Measurements from ENCODE around the gene MCF2. TPM values are rescaled to one million over a fixed set of nuclear protein-coding genes. Genes with fewer than 3 reads are reported as not detected.
"Not testable (repeated sequence)": the region's sequence is repeated elsewhere in the genome, so short reads cannot be mapped to it uniquely, and the experiment has no call there.

Gene MCF2
- polyA plus RNA-seq, 2 donors = 0.06 to 0.10 TPM

DNA sequence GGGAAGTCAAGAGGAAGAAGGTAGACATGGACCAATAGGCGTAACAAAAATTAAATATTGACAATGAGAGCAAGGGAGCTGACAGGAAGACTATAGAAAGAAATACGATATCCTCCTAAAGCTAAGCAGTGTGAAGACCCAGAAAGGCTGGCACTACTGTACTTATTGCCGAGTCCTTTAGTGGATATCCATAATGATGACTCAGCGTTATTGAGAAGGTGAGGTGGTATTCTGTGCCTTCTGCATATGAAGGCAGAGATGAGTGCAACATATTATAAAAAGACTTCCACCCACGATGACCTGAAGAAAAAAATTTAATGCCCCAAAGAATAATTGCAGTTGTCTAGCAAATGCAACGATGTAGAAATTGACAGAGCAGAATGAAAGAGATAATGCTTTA, 13.0 kb upstream of the MCF2 start:
- Histone ChIP-seq H3K36me3 (ENCODE audit: control insufficient read depth in 2 of 2, insufficient read depth in 2 of 2, low read length in 1 of 2) (no peaks in the 10 kb centered on the region), H3K4me1 (ENCODE audit: control insufficient read depth in 2 of 2, insufficient read depth in 2 of 2, low read length in 1 of 2) (peaks cover 0 to 3% of the 10 kb centered on the region in 2 donors), H3K4me3 (ENCODE audit: low read depth in 1 of 2, low read length in 2 of 2) (no peak overlapping the region), H3K27ac (ENCODE audit: low read depth in 2 of 2, low read length in 1 of 2) (no peak overlapping the region), H3K9me3 (ENCODE audit: control insufficient read depth in 2 of 2, insufficient read depth in 1 of 2, low read depth in 1 of 2, low read length in 1 of 2) (no peaks in the 10 kb centered on the region), H3K27me3 (ENCODE audit: control insufficient read depth in 1 of 2, insufficient read depth in 2 of 2, low read length in 2 of 2) (no peaks in the 10 kb centered on the region)
- WGBS, 2 donors = 87 to 90% methylated on average over 6 of the region's 6 CpGs

- Histone ChIP-seq H3K4me1 (ENCODE audit: control insufficient read depth in 2 of 2, insufficient read depth in 2 of 2, low read length in 1 of 2) (peaks cover 0 to 3% of the 10 kb centered on the region in 2 donors), H3K36me3 (ENCODE audit: control insufficient read depth in 2 of 2, insufficient read depth in 2 of 2, low read length in 1 of 2) (no peaks in the 10 kb centered on the region), H3K4me3 (ENCODE audit: low read depth in 1 of 2, low read length in 2 of 2) (no peak overlapping the region), H3K9me3 (ENCODE audit: control insufficient read depth in 2 of 2, insufficient read depth in 1 of 2, low read depth in 1 of 2, low read length in 1 of 2) (no peaks in the 10 kb centered on the region), H3K27ac (ENCODE audit: low read depth in 2 of 2, low read length in 1 of 2) (no peak overlapping the region), H3K27me3 (ENCODE audit: control insufficient read depth in 1 of 2, insufficient read depth in 2 of 2, low read length in 2 of 2) (no peaks in the 10 kb centered on the region)
- 42 to 56% methylated on average over 5 of the region's 5 CpGs for WGBS, 2 donors
These were observed 12.2 kb upstream of the MCF2 start for GRCh38 chrX:139720136-139720535.

- Histone ChIP-seq H3K27ac (ENCODE audit: low read depth in 2 of 2, low read length in 1 of 2) (no peak overlapping the region), H3K36me3 (ENCODE audit: control insufficient read depth in 2 of 2, insufficient read depth in 2 of 2, low read length in 1 of 2) (no peaks in the 10 kb centered on the region), H3K4me1 (ENCODE audit: control insufficient read depth in 2 of 2, insufficient read depth in 2 of 2, low read length in 1 of 2) (no peaks in the 10 kb centered on the region), H3K4me3 (ENCODE audit: low read depth in 1 of 2, low read length in 2 of 2) (no peak overlapping the region), H3K27me3 (ENCODE audit: control insufficient read depth in 1 of 2, insufficient read depth in 2 of 2, low read length in 2 of 2) (peaks cover 0 to 5% of the 10 kb centered on the region in 2 donors), H3K9me3 (ENCODE audit: control insufficient read depth in 2 of 2, insufficient read depth in 1 of 2, low read depth in 1 of 2, low read length in 1 of 2) (no peaks in the 10 kb centered on the region)
- WGBS, 2 donors = 85 to 89% methylated on average over 3 of the region's 3 CpGs
These were observed 5.3 kb downstream of the MCF2 start for GRCh38 chrX:139702658-139703057.

- WGBS, 2 donors = 44 to 47% methylated on average over 8 of the region's 8 CpGs
- Histone ChIP-seq H3K4me1 (ENCODE audit: control insufficient read depth in 2 of 2, insufficient read depth in 2 of 2, low read length in 1 of 2) (no peaks in the 10 kb centered on the region), H3K27me3 (ENCODE audit: control insufficient read depth in 1 of 2, insufficient read depth in 2 of 2, low read length in 2 of 2) (no peaks in the 10 kb centered on the region), H3K9me3 (ENCODE audit: control insufficient read depth in 2 of 2, insufficient read depth in 1 of 2, low read depth in 1 of 2, low read length in 1 of 2) (peaks cover 0 to 5% of the 10 kb centered on the region in 2 donors), H3K36me3 (ENCODE audit: control insufficient read depth in 2 of 2, insufficient read depth in 2 of 2, low read length in 1 of 2) (no peaks in the 10 kb centered on the region), H3K27ac (ENCODE audit: low read depth in 2 of 2, low read length in 1 of 2) (no peak overlapping the region), H3K4me3 (ENCODE audit: low read depth in 1 of 2, low read length in 2 of 2) (no peak overlapping the region)
These were observed 15.1 kb downstream of the MCF2 start for GRCh38 chrX:139692908-139693307.

GRCh38 chrX:139692506-139692849, 15.5 kb downstream of the MCF2 start:
- Histone ChIP-seq H3K9me3 (ENCODE audit: control insufficient read depth in 2 of 2, insufficient read depth in 1 of 2, low read depth in 1 of 2, low read length in 1 of 2) (peaks cover 0 to 5% of the 10 kb centered on the region in 2 donors), H3K27me3 (ENCODE audit: control insufficient read depth in 1 of 2, insufficient read depth in 2 of 2, low read length in 2 of 2) (no peaks in the 10 kb centered on the region), H3K4me1 (ENCODE audit: control insufficient read depth in 2 of 2, insufficient read depth in 2 of 2, low read length in 1 of 2) (no peaks in the 10 kb centered on the region), H3K4me3 (ENCODE audit: low read depth in 1 of 2, low read length in 2 of 2) (peak overlapping the region in 1 of 2 donors; percentile 25), H3K36me3 (ENCODE audit: control insufficient read depth in 2 of 2, insufficient read depth in 2 of 2, low read length in 1 of 2) (no peaks in the 10 kb centered on the region), H3K27ac (ENCODE audit: low read depth in 2 of 2, low read length in 1 of 2) (no peak overlapping the region)
- WGBS, 2 donors = 19 to 45% methylated on average over 11 of the region's 11 CpGs

DNA sequence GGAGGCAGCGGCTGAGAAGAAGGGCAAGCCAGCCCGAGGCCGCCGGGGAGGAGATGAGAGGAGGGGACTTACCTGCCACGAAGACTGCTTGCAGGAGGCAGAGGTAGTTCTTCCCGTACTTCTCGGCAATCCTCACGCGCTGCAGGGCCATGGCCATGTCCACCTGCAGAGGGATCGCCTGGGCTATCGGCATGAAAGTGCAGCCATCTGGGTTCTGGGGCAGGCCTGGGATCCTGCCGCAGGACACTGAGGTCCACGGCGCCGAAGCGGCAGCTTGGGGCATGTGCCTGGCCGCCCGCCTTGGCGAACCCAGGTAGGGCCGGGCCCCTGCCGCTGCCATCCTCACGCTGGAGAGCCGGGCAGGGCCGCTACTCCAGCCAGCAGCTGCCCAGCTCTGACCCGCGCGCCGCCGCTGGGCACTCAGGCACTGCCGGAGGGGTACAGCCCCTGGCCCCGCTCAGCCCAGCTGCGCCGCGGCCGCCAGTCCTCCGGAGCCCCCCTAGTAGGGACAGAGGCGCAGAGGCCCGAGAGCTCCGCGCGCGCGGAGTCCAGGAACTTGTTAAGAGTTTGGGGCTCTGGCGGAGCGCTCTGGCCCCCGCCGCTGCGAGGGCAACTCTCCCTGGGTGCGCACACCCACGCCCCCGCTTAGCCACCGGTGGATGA, 16.0 kb downstream of the MCF2 start:
- Histone ChIP-seq H3K27ac (ENCODE audit: low read depth in 2 of 2, low read length in 1 of 2) (no peak overlapping the region), H3K4me3 (ENCODE audit: low read depth in 1 of 2, low read length in 2 of 2) (peak overlapping the region in 1 of 2 donors; percentile 25), H3K36me3 (ENCODE audit: control insufficient read depth in 2 of 2, insufficient read depth in 2 of 2, low read length in 1 of 2) (no peaks in the 10 kb centered on the region), H3K4me1 (ENCODE audit: control insufficient read depth in 2 of 2, insufficient read depth in 2 of 2, low read length in 1 of 2) (no peaks in the 10 kb centered on the region), H3K27me3 (ENCODE audit: control insufficient read depth in 1 of 2, insufficient read depth in 2 of 2, low read length in 2 of 2) (no peaks in the 10 kb centered on the region), H3K9me3 (ENCODE audit: control insufficient read depth in 2 of 2, insufficient read depth in 1 of 2, low read depth in 1 of 2, low read length in 1 of 2) (peaks cover 0 to 5% of the 10 kb centered on the region in 2 donors)
- WGBS, 2 donors = 2 to 22% methylated on average over 49 to 52 of the region's 52 CpGs

- peak overlapping the region in 1 of 2 donors; percentile 25 for H3K4me3 ChIP-seq (ENCODE audit: low read depth in 1 of 2, low read length in 2 of 2)
These were observed 16.5 kb downstream of the MCF2 start for GRCh38 chrX:139691493-139691842.

GRCh38 chrX:139685175-139685574, 22.8 kb downstream of the MCF2 start:
- H3K27me3 ChIP-seq (ENCODE audit: control insufficient read depth in 1 of 2, insufficient read depth in 2 of 2, low read length in 2 of 2); H3K4me1 ChIP-seq (ENCODE audit: control insufficient read depth in 2 of 2, insufficient read depth in 2 of 2, low read length in 1 of 2); H3K4me3 ChIP-seq (ENCODE audit: low read depth in 1 of 2, low read length in 2 of 2); H3K36me3 ChIP-seq (ENCODE audit: control insufficient read depth in 2 of 2, insufficient read depth in 2 of 2, low read length in 1 of 2); H3K27ac ChIP-seq (ENCODE audit: low read depth in 2 of 2, low read length in 1 of 2); H3K9me3 ChIP-seq (ENCODE audit: control insufficient read depth in 2 of 2, insufficient read depth in 1 of 2, low read depth in 1 of 2, low read length in 1 of 2): not testable (repeated sequence)
- 86 to 92% methylated on average over 7 of the region's 7 CpGs for WGBS, 2 donors

More at GRCh38 chrX:139691493-139691842, 16.5 kb downstream of the MCF2 start:
- no peak overlapping the region for H3K27ac ChIP-seq (ENCODE audit: low read depth in 2 of 2, low read length in 1 of 2)
- H3K4me1 ChIP-seq (ENCODE audit: control insufficient read depth in 2 of 2, insufficient read depth in 2 of 2, low read length in 1 of 2) = no peaks in the 10 kb centered on the region
- H3K27me3 ChIP-seq (ENCODE audit: control insufficient read depth in 1 of 2, insufficient read depth in 2 of 2, low read length in 2 of 2) = no peaks in the 10 kb centered on the region
- WGBS, 2 donors = 0 to 28% methylated on average over 23 of the region's 23 CpGs
- no peaks in the 10 kb centered on the region for H3K36me3 ChIP-seq (ENCODE audit: control insufficient read depth in 2 of 2, insufficient read depth in 2 of 2, low read length in 1 of 2)
- peaks cover 0 to 5% of the 10 kb centered on the region in 2 donors for H3K9me3 ChIP-seq (ENCODE audit: control insufficient read depth in 2 of 2, insufficient read depth in 1 of 2, low read depth in 1 of 2, low read length in 1 of 2)

DNA sequence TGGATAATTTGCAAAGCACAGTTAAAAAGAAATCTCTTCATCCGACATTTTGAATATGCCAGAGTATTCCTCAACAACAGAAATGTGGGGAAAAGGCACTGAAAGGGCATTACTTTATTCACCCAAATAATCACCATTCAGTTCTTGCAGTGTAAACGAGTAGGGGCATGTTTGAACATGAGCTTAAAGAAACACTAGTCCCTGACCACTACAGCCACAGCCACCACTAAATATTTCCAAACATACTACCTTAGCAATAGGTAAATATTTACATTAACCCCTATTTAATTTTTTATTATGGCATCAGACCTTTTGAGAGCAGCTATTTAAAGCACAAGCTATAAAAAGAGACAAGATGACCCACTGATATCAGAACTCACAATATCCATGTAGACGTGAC, 27.6 kb downstream of the MCF2 start:
- Histone ChIP-seq H3K4me1 (ENCODE audit: control insufficient read depth in 2 of 2, insufficient read depth in 2 of 2, low read length in 1 of 2) (no peaks in the 10 kb centered on the region), H3K27ac (ENCODE audit: low read depth in 2 of 2, low read length in 1 of 2) (no peak overlapping the region), H3K4me3 (ENCODE audit: low read depth in 1 of 2, low read length in 2 of 2) (no peak overlapping the region), H3K9me3 (ENCODE audit: control insufficient read depth in 2 of 2, insufficient read depth in 1 of 2, low read depth in 1 of 2, low read length in 1 of 2) (no peaks in the 10 kb centered on the region), H3K27me3 (ENCODE audit: control insufficient read depth in 1 of 2, insufficient read depth in 2 of 2, low read length in 2 of 2) (no peaks in the 10 kb centered on the region), H3K36me3 (ENCODE audit: control insufficient read depth in 2 of 2, insufficient read depth in 2 of 2, low read length in 1 of 2) (no peaks in the 10 kb centered on the region)
- 42 to 57% methylated on average over 3 of the region's 3 CpGs for WGBS, 2 donors

GRCh38 chrX:139647597-139647996, 60.4 kb downstream of the MCF2 start:
- Histone ChIP-seq H3K27me3 (ENCODE audit: control insufficient read depth in 1 of 2, insufficient read depth in 2 of 2, low read length in 2 of 2) (peaks cover 0 to 2% of the 10 kb centered on the region in 2 donors), H3K27ac (ENCODE audit: low read depth in 2 of 2, low read length in 1 of 2) (no peak overlapping the region), H3K36me3 (ENCODE audit: control insufficient read depth in 2 of 2, insufficient read depth in 2 of 2, low read length in 1 of 2) (no peaks in the 10 kb centered on the region), H3K4me3 (ENCODE audit: low read depth in 1 of 2, low read length in 2 of 2) (no peak overlapping the region), H3K9me3 (ENCODE audit: control insufficient read depth in 2 of 2, insufficient read depth in 1 of 2, low read depth in 1 of 2, low read length in 1 of 2) (no peaks in the 10 kb centered on the region), H3K4me1 (ENCODE audit: control insufficient read depth in 2 of 2, insufficient read depth in 2 of 2, low read length in 1 of 2) (no peaks in the 10 kb centered on the region)
- 63 to 80% methylated on average over 3 of the region's 3 CpGs for WGBS, 2 donors

Measured in esophagus (tissue), 2 donors.